HepG2 (cell line): Measurements from ENCODE around the gene INKA2. TPM values are rescaled to one million over a fixed set of nuclear protein-coding genes. Genes with fewer than 3 reads are reported as not detected.
A peak's percentile ranks its signal among the peaks of the same experiment; 100 is the strongest.

Experiments used
- ETS1 ChIP-seq: sonication (generic); formaldehyde crosslinking; IDR thresholded peaks from 2 replicates; pipeline ENCODE4 v1.4.0; 2020; ENCODE audit warnings: missing genetic modification reagents
- HCFC1 ChIP-seq: fragments of 150-350 bp; IDR thresholded peaks from 2 replicates; pipeline ENCODE4 v1.6.1; 2014; ENCODE audit warnings: low read depth, low read length
- HIC2 ChIP-seq: sonication (generic); formaldehyde crosslinking; IDR thresholded peaks from 2 replicates; pipeline ENCODE4 v1.9.0; 2022; ENCODE audit warnings: low read depth, missing genetic modification reagents
- HNF1B ChIP-seq: sonication (generic); formaldehyde crosslinking; IDR thresholded peaks from 2 replicates; pipeline ENCODE4 v1.5.1; 2020; ENCODE audit warnings: mild to moderate bottlenecking, moderate library complexity, missing genetic modification reagents
- HNF4A ChIP-seq: sonication (generic); formaldehyde crosslinking; IDR thresholded peaks from 2 replicates; pipeline ENCODE4 v1.4.0; 2020; ENCODE audit warnings: missing genetic modification reagents
- ISL2 ChIP-seq: sonication (generic); formaldehyde crosslinking; IDR thresholded peaks from 2 replicates; pipeline ENCODE4 v1.5.0; 2020; ENCODE audit warnings: missing genetic modification reagents
- JUND ChIP-seq: sonication (generic); formaldehyde crosslinking; IDR thresholded peaks from 2 replicates; pipeline ENCODE4 v1.8.0; 2022; ENCODE audit warnings: mild to moderate bottlenecking, missing genetic modification reagents
- MAFF ChIP-seq: IDR thresholded peaks from 2 replicates; pipeline ENCODE4 v1.6.1; 2011; ENCODE audit warnings: low read depth, low read length, improper control_type of control experiment
- NR3C1 ChIP-seq: sonication (generic); formaldehyde crosslinking; IDR thresholded peaks from 2 replicates; pipeline ENCODE4 v1.4.0; 2020; ENCODE audit warnings: missing genetic modification reagents
- SKIL ChIP-seq: sonication (generic); formaldehyde crosslinking; IDR thresholded peaks from 2 replicates; pipeline ENCODE4 v1.8.0; 2022; ENCODE audit warnings: missing genetic modification reagents, mild to moderate bottlenecking, moderate library complexity, borderline replicate concordance
- SUZ12 ChIP-seq: fragments of 150-350 bp; IDR thresholded peaks from 2 replicates; pipeline ENCODE4 v1.6.1; 2014; ENCODE audit warnings: low read depth, low read length
- UBTF ChIP-seq: sonication (generic); formaldehyde crosslinking; IDR thresholded peaks from 2 replicates; pipeline ENCODE4 v1.4.0; 2020; ENCODE audit warnings: mild to moderate bottlenecking, missing genetic modification reagents
- USF2 ChIP-seq, 2 experiments: sonication (generic) in 1 of 2; formaldehyde crosslinking in 1 of 2; IDR thresholded peaks; 2 replicates each; pipeline versions ENCODE4 v1.5.1 to v1.6.1; 2011 to 2020; ENCODE audit warnings: borderline replicate concordance in 1 of 2, low read depth in 1 of 2, low read length in 1 of 2, mild to moderate bottlenecking in 1 of 2, missing genetic modification reagents in 1 of 2, moderate library complexity in 1 of 2
- XBP1 ChIP-seq: sonication (generic); formaldehyde crosslinking; IDR thresholded peaks from 2 replicates; pipeline ENCODE4 v1.5.0; 2020; ENCODE audit warnings: missing genetic modification reagents
- ZNF740 ChIP-seq: sonication (generic); formaldehyde crosslinking; IDR thresholded peaks from 2 replicates; pipeline ENCODE4 v1.4.0; 2020; ENCODE audit warnings: missing genetic modification reagents
- ZNF75D ChIP-seq: sonication (generic); formaldehyde crosslinking; IDR thresholded peaks from 2 replicates; pipeline ENCODE4 v1.8.1; 2023; ENCODE audit warnings: missing genetic modification reagents, mild to moderate bottlenecking, borderline replicate concordance
- polyA plus RNA-seq, 8 experiments: library from polyadenylated mRNA; depleted of rRNA in 3 of 8; stranded (reverse) in 7 of 8; unstranded in 1 of 8; fragments of >200 nt; fragmentation: Illumina TruSeq in 4 of 8; extraction: Trizol in 4 of 8; gene quantifications; 2 replicates each; pipeline versions ENCODE4 v1.2.1 to v1.2.3, GENCODE V29; 2011 to 2016; ENCODE audit warnings: low read depth in 4 of 8, missing spikeins in 1 of 8, mixed read lengths in 1 of 8; ENCODE audit not compliant: insufficient read depth in 1 of 8
- total RNA-seq, 5 experiments: library from RNA; depleted of rRNA; stranded (reverse); fragments of >200 nt; fragmentation: Illumina TruSeq; extraction: Trizol; gene quantifications; 2 replicates each; pipeline ENCODE4 v1.2.3, GENCODE V29; 2016; ENCODE audit warnings: low read depth in 1 of 5

The INKA2 gene
- total and polyA plus RNA-seq, 2 of the 13 experiments (the other 11 are each of a cell fraction or from before 2014, with no cell fraction given), result 2.6 to 4.6 TPM

GRCh38 chr1:111739194-111739924, at the start of gene INKA2 (continued):
- TF ChIP-seq USF2 (IDR thresholded peaks at IDR 0.05; ENCODE audit: low read depth, low read length) (peak; percentile 68), USF2 (CRISPR knock-in tag; IDR thresholded peaks at IDR 0.05; ENCODE audit: borderline replicate concordance) (peak; percentile 72; the same call in 1 of the 2 replicates), ISL2 (peak; percentile 65; the same call in 1 of the 2 replicates), NR3C1 (CRISPR knock-in tag) (no peak), HNF4A (CRISPR knock-in tag) (no peak), HNF1B (CRISPR knock-in tag) (no peak; the same call in 1 of the 2 replicates), HCFC1 (no peak), MAFF (no peak), SUZ12 (no peak), ZNF75D (CRISPR knock-in tag) (peak; percentile 28; the same call in 1 of the 2 replicates), ETS1 (CRISPR knock-in tag) (no peak), UBTF (peak; percentile 87), XBP1 (no peak), SKIL (peak; percentile 63; the same call in 1 of the 2 replicates), JUND (CRISPR knock-in tag) (0 out of 2 replicates have a peak, but pooled peaks have one; percentile 9), ZNF740 (CRISPR knock-in tag) (peak; percentile 81), HIC2 (CRISPR knock-in tag) (peak; percentile 65)
